HG03025 (cell line): ENCODE results near the gene L2HGDH.

Experiments used
- ATAC-seq: cut with Tn5 transposase; IDR thresholded peaks from one replicate; pipeline ENCODE4 v1.9.1; 2021; ENCODE audit warnings: mild to moderate bottlenecking, moderate library complexity; ENCODE audit not compliant: unreplicated experiment, low FRiP score

L2HGDH gene

GRCh38 chr14:50231475-50232275 is 80.4 kb downstream of the L2HGDH start, which contains the start of gene SOS2:
TSS of gene SOS2 (minus strand) at chr14:50231578. CDS start at chr14:50231283, 295 bp downstream.
- ATAC-seq, result peak; percentile 83

GRCh38 chr14:50230701-50231474 is 81.1 kb downstream of the L2HGDH start:
- ATAC-seq, result peak; percentile 35

GRCh38 chr14:50230401-50230700 is 81.7 kb downstream of the L2HGDH start:
- ATAC-seq, result no peak

- ATAC-seq, result no peak
Observed at GRCh38 chr14:50229681-50230080, 82.3 kb downstream of the L2HGDH start.

GRCh38 chr14:50228313-50228712 is 83.7 kb downstream of the L2HGDH start:
- no peak for ATAC-seq

GRCh38 chr14:50225974-50226297 is 86.1 kb downstream of the L2HGDH start:
- ATAC-seq, result no peak

- no peak for ATAC-seq
Observed at GRCh38 chr14:50225067-50225973, 86.7 kb downstream of the L2HGDH start.

GRCh38 chr14:50222055-50222613 is 89.9 kb downstream of the L2HGDH start:
- no peak for ATAC-seq

GRCh38 chr14:50218501-50218900 is 93.5 kb downstream of the L2HGDH start:
- no peak for ATAC-seq

GRCh38 chr14:50215416-50215815 is 96.6 kb downstream of the L2HGDH start:
- ATAC-seq, result no peak

GRCh38 chr14:50213795-50214194 is 98.2 kb downstream of the L2HGDH start:
- no peak for ATAC-seq

- no peak for ATAC-seq
Observed at GRCh38 chr14:50212726-50213125, 99.3 kb downstream of the L2HGDH start.

GRCh38 chr14:50210074-50210473 is 102.0 kb downstream of the L2HGDH start:
- ATAC-seq, result no peak

- no peak for ATAC-seq
Observed at GRCh38 chr14:50198499-50198898, 113.5 kb downstream of the L2HGDH start.

- ATAC-seq, result no peak
Observed at GRCh38 chr14:50191499-50191898, 120.5 kb downstream of the L2HGDH start.
